ENCODE measurements around the gene IPO7.

DNA sequence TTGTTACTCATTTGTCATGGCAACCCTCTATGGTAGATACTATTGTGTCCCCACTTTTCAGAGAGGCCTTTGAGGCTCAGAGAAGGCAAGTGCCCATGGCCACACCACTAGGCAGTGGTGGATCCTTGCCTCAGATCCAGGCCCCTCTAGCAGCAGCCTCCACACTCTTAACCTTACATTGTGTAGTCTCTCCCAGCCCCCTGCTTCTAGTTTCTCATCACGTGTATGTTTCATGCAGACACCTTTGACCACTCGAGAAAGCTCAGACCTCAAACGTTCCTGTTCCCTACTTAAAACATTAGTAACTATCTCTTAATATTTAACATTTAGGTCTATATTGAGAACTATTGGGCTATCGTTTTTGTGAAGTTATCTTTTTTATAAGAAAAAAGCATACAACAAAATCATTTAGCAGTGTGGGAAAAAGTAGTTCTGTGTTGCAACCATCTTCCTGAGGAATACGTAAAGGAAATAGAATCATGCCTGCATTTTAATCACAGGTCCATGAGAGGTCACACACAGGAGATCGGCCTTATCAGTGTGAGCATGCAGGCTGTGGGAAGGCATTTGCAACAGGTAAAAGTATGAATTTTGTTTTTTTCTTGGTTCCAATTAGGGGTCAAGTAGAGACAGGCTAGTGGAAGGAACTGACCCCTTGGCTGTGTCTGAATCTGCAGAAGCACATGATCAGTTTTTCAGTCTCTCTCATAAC lies 111.5 kb downstream of the IPO7 start:
- TF ChIP-seq, protein P1, sequence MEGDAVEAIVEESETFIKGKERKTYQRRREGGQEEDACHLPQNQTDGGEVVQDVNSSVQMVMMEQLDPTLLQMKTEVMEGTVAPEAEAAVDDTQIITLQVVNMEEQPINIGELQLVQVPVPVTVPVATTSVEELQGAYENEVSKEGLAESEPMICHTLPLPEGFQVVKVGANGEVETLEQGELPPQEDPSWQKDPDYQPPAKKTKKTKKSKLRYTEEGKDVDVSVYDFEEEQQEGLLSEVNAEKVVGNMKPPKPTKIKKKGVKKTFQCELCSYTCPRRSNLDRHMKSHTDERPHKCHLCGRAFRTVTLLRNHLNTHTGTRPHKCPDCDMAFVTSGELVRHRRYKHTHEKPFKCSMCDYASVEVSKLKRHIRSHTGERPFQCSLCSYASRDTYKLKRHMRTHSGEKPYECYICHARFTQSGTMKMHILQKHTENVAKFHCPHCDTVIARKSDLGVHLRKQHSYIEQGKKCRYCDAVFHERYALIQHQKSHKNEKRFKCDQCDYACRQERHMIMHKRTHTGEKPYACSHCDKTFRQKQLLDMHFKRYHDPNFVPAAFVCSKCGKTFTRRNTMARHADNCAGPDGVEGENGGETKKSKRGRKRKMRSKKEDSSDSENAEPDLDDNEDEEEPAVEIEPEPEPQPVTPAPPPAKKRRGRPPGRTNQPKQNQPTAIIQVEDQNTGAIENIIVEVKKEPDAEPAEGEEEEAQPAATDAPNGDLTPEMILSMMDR (IDR thresholded peaks at IDR 0.05) = no peak
- TF ChIP-seq POLR2A (IDR thresholded peaks at IDR 0.05) = no peak
